AG10803 (cell line): ENCODE measurements around the gene TMEM98.
"Not testable (repeated sequence)": the region's sequence is repeated elsewhere in the genome, so short reads cannot be mapped to it uniquely, and the experiment has no call there.

Experiments
- DNase-seq: peaks from one replicate; pipeline ENCODE4 v3.0.0; 2010; ENCODE audit warnings: low read depth
- H3K4me3 ChIP-seq: 2 replicates; pipeline ENCODE4 v1.5.1; 2011; ENCODE audit warnings: mild to moderate bottlenecking, low read length, control low read depth
- TF ChIP-seq, protein P1 (sequence below): conservative IDR thresholded peaks from 2 replicates; pipeline ENCODE4 v1.5.1; 2011; ENCODE audit warnings: mild to moderate bottlenecking, low read length, control low read depth, inconsistent platforms

TMEM98 gene, protein sequence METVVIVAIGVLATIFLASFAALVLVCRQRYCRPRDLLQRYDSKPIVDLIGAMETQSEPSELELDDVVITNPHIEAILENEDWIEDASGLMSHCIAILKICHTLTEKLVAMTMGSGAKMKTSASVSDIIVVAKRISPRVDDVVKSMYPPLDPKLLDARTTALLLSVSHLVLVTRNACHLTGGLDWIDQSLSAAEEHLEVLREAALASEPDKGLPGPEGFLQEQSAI

DNA sequence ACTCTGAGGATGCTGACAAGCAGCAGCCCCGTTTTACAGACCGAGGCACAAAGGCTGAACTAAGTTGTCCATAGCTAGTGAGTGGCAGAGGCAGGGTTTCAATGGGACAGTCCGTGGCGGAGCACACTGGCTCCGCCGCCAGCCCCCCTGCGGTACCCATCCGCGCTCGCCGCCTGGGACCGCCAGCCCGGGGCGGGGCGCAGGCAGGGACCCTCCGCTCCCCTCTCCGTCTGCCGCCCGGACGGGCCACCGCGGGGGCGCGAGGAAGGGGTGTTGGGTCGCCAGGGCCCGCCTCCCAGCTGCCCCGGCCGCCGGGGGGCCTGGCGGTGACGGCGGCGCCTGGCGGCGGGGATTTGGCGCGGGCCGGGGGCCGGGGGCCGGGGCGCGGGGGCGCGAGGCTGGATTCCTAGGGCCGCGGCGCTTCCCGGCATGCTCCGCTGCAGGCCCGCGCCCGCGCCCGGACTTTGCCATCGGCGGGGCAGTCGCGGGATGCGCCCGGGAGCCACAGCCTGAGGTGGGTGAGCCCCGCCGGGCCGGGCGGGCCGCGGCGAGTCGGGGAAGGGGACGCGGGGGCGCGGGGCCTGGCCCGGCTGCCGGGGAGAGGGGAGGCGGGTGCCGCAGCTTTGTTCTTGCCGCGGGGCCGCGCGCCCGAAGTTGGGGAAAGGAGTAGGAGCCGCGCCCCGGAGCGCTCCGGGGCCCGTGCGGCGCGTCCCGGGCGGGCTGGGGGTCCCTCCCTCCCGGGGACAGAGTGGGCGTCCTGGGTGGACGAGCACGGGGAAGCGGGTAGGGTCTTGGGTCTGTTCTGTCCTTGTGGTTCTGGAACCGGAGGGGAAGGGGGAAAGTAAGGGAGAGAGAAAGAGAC is at the start of gene TMEM98:
TSS of gene TMEM98 (plus strand) at position 430 of the 862 bp plus-strand sequence. CDS start 3,376 bp downstream, outside the sequence.
- peak within 1 kb of the TSS; percentile 80 for H3K4me3 ChIP-seq
- TF ChIP-seq, protein P1, sequence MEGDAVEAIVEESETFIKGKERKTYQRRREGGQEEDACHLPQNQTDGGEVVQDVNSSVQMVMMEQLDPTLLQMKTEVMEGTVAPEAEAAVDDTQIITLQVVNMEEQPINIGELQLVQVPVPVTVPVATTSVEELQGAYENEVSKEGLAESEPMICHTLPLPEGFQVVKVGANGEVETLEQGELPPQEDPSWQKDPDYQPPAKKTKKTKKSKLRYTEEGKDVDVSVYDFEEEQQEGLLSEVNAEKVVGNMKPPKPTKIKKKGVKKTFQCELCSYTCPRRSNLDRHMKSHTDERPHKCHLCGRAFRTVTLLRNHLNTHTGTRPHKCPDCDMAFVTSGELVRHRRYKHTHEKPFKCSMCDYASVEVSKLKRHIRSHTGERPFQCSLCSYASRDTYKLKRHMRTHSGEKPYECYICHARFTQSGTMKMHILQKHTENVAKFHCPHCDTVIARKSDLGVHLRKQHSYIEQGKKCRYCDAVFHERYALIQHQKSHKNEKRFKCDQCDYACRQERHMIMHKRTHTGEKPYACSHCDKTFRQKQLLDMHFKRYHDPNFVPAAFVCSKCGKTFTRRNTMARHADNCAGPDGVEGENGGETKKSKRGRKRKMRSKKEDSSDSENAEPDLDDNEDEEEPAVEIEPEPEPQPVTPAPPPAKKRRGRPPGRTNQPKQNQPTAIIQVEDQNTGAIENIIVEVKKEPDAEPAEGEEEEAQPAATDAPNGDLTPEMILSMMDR, result no peak
- DNase-seq, result peak; percentile 29

- TF ChIP-seq, protein P1, result no peak
- no peak overlapping the region for H3K4me3 ChIP-seq
- DNase-seq, result peak; percentile 93
Measured at GRCh38 chr17:32878211-32878610, 49.7 kb upstream of the TMEM98 start.

DNA sequence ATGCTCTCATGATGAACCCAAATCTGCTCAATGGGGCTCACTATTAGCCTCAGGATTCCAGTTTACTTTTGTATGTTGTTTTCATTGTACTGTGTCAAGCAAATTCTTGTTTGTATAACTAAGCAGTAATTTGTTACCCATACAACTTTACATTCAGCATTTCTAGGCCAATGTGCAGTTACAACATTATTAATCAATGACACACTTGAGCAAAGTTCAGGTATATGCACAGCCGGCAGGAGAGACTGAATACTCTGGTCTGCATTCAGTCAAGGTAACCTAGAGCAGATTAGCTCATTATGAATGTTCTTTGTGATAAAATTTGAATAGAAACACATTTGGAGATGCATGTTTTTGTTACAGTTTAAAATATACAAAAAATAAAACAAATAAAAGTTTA is 48.8 kb upstream of the TMEM98 start:
- DNase-seq, result no peak
- TF ChIP-seq, protein P1, result no peak
- no peak overlapping the region for H3K4me3 ChIP-seq

DNA sequence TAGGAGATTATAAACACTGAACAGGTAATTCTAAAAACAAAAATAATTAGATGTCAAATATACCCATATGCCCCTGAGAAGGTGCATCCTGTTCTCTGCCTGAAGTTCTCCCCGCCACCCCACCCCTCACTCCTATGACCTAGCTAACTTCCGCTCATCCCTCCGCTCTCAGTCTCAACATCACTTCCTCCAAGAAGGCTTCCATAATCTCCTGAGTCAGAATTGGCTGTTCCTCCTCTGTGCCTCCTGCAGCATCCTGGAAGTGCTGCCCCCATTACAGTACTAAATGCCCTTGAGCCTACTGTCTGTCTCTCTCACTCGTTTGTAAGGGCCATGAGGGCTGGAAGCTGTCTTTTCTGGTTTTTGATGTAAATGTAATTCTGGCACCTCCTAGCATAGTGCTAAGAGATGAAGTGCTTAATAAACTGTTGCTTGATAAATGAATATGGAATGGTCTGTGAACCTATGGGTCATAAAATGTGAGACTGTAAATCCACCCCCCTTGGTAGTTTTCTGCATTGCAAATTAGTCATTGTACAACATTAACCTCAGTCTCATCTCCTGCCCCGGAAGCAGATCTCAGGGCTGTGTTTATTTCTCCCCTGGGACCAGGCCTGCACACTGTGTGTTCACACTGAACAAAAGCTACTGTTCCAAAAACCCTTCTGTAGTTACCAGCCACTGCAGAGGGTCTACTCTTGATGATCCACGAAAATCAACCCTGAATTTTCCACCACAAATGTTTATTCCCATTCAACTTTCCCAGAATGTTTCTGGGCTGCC is 47.1 kb upstream of the TMEM98 start:
- DNase-seq, result no peak
- H3K4me3 ChIP-seq, result no peak overlapping the region
- TF ChIP-seq, protein P1, result no peak

GRCh38 chr17:32882029-32882428 is 45.9 kb upstream of the TMEM98 start:
- H3K4me3 ChIP-seq, result no peak overlapping the region
- DNase-seq, result no peak
- TF ChIP-seq, protein P1, result no peak

- no peak overlapping the region for H3K4me3 ChIP-seq
- peak; percentile 44 for DNase-seq
- TF ChIP-seq, protein P1, result no peak
Measured at GRCh38 chr17:32882734-32883133, 45.2 kb upstream of the TMEM98 start.

DNA sequence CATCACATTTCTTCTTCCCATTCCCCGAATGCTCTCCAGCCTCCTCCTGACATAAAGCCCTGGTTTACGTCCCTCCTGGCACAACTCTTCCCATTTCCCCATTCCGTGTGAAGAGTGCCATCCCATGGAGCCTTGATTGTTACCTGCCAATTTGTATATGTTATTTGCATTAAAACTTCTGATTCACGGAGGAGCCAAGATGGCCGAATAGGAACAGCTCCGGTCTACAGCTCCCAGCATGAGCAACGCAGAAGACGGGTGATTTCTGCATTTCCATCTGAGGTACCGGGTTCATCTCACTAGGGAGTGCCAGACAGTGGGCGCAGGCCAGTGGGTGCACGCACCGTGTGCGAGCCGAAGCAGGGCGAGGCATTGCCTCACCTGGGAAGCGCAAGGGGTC is 41.0 kb upstream of the TMEM98 start:
- not testable (repeated sequence) for DNase-seq, H3K4me3 ChIP-seq

- not testable (repeated sequence) for DNase-seq, H3K4me3 ChIP-seq
Measured at GRCh38 chr17:32887410-32887809, 40.5 kb upstream of the TMEM98 start.
